ENCODE measurements around the gene SNRNP48. TPM values are rescaled to one million over a fixed set of nuclear protein-coding genes. Genes with fewer than 3 reads are reported as not detected.

SNRNP48 gene
- total RNA-seq, 1 donor from 2014 or later: 9.3 TPM

DNA sequence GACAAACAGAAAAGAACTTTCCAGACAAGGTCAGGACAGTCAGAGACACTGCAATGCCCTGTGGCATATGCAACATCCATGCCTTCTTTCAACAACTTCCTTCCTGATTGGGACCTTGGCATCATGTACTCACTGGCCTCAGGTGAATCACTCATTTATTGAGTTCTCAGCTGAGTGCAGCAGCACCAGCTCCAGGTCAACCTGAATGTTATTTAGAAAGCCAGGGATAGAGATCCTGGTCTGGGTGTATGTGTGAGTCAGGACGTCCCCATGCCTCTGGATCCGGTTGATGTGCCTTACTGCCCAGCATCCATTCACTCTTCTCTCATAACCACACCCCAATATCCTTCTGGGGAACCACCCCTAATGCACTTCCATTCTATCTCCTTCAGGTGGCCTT lies 54.4 kb downstream of the SNRNP48 start:
- intact Hi-C loops (cut with DNase I): no loop called here
- ATAC-seq (no peak), DNase-seq (no peak)
- TF ChIP-seq, protein P1, sequence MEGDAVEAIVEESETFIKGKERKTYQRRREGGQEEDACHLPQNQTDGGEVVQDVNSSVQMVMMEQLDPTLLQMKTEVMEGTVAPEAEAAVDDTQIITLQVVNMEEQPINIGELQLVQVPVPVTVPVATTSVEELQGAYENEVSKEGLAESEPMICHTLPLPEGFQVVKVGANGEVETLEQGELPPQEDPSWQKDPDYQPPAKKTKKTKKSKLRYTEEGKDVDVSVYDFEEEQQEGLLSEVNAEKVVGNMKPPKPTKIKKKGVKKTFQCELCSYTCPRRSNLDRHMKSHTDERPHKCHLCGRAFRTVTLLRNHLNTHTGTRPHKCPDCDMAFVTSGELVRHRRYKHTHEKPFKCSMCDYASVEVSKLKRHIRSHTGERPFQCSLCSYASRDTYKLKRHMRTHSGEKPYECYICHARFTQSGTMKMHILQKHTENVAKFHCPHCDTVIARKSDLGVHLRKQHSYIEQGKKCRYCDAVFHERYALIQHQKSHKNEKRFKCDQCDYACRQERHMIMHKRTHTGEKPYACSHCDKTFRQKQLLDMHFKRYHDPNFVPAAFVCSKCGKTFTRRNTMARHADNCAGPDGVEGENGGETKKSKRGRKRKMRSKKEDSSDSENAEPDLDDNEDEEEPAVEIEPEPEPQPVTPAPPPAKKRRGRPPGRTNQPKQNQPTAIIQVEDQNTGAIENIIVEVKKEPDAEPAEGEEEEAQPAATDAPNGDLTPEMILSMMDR (IDR thresholded peaks at IDR 0.05): no peak
- Histone ChIP-seq H3K27me3 (ENCODE audit: low read depth) (no peaks in the 10 kb centered on the region), H3K36me3 (no peaks in the 10 kb centered on the region), H3K9me3 (no peaks in the 10 kb centered on the region), H3K4me1 (no peaks in the 10 kb centered on the region), H3K4me3 (no peak overlapping the region), H3K27ac (no peak overlapping the region)

DNA sequence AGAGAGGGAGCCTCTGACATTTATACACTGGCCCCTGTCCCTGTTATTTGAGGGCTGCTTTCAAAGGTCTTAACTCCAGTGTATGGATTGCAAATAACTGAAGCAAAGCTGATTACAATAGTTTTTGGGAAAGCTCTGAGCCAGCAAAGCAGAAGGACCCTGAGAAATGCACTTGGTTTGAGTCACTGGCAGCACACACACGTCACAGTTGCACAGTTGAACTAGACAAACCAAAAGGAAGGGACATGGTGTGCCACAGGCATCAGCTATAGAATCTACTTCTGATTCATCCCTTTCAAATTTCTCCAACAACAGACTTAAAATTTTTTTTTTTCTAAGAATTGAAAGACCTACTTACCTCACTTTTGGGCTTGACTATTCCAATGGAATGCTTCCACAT lies 56.4 kb downstream of the SNRNP48 start:
- peaks cover 6% of the 10 kb centered on the region for H3K27me3 ChIP-seq (ENCODE audit: low read depth)
- intact Hi-C loops (cut with DNase I): no loop called here
- no peaks in the 10 kb centered on the region for H3K36me3 ChIP-seq
- no peaks in the 10 kb centered on the region for H3K9me3 ChIP-seq
- no peak overlapping the region for H3K27ac ChIP-seq
- TF ChIP-seq, protein P1 (IDR thresholded peaks at IDR 0.05): no peak
- H3K4me3 ChIP-seq: no peak overlapping the region
- no peak for DNase-seq
- ATAC-seq: no peak
- no peaks in the 10 kb centered on the region for H3K4me1 ChIP-seq

DNA sequence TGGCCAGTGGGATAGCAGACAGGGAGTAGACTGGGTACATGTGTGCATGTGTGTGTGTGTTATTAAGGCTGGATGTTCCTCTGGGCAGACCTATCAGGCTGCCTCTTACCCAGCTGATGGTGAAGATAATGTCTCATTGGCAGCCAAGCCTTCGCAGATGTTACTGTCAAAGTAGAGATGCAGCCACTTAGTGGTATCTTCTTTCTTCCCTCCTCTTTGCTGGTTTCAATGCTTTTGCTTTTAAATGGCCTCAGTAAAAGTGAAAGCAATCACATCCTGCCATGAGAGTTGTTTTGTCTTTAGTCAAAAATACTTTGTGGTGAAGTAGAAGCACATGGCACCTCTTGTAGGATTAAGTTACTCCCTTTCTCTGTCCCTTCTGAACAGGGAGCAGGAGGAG lies 57.5 kb downstream of the SNRNP48 start:
- H3K27me3 ChIP-seq (ENCODE audit: low read depth): peaks cover 6% of the 10 kb centered on the region
- ATAC-seq (no peak), DNase-seq (no peak)
- no peaks in the 10 kb centered on the region for H3K9me3 ChIP-seq
- H3K27ac ChIP-seq: no peak overlapping the region
- no peaks in the 10 kb centered on the region for H3K36me3 ChIP-seq
- H3K4me1 ChIP-seq: no peaks in the 10 kb centered on the region
- TF ChIP-seq, protein P1 (IDR thresholded peaks at IDR 0.05): no peak
- intact Hi-C loops (cut with DNase I): no loop called here
- no peak overlapping the region for H3K4me3 ChIP-seq

DNA sequence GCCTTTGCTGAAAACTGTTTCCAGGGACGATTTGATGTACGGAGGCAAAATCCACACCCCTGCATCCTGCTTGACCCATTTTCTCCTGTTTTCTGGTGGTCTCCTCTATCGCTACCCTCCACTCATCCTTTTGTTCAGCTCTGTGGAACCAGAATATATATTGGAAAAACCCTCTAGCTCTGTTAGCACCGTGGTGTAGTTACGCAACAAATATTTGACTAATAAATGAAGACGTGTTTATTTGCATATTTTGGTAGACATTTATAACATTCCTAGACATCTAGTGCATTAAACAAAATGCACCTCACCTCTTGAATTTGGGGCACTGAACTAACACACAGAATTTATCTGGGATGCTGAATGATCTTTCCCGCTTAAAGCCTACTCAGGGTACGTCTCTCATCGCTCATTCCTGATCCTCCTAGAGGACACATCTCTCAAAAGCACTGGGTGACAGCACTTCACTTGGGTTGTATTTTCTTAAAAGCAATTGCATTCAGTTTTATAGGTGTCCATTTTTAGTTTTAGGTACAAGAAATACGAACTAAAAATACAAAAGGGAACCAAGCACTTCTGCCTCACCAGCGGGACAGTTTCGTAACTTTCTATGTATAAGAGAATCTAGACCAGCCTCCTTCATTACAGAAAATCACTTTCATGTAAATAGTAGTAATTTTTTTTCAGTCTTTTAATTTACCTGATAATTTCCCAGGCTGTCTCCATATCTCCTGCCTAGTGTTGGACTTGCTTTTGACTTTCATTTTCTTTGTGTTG lies 59.2 kb downstream of the SNRNP48 start:
- Histone ChIP-seq H3K4me1 (no peaks in the 10 kb centered on the region), H3K36me3 (no peaks in the 10 kb centered on the region), H3K27me3 (ENCODE audit: low read depth) (peaks cover 6% of the 10 kb centered on the region), H3K9me3 (no peaks in the 10 kb centered on the region), H3K27ac (no peak overlapping the region), H3K4me3 (no peak overlapping the region)
- ATAC-seq (no peak), DNase-seq (no peak)
- intact Hi-C loops (cut with DNase I): no loop called here
- TF ChIP-seq, protein P1 (IDR thresholded peaks at IDR 0.05): no peak

DNA sequence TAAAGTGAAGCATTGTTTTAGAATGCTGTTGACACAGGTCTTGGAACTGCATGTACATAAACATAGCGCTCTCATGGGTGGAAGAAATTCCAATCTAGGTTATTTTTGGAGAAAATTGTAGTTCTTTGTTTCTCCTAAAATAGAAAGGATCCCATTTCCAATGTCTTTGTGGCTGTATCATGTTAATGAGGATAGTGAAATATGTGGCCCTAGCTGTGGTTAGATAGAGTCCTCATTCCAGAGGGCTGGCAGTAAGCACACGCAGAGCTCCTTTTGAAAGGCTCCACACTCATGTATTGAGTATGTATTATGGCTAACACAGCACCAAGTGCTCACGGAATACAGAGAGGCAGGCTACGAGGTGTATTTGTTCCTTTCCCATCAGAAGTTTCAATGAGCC lies 60.9 kb downstream of the SNRNP48 start:
- H3K27ac ChIP-seq: no peak overlapping the region
- H3K36me3 ChIP-seq: no peaks in the 10 kb centered on the region
- intact Hi-C loops (cut with DNase I): no loop called here
- no peak for DNase-seq
- H3K9me3 ChIP-seq: no peaks in the 10 kb centered on the region
- TF ChIP-seq, protein P1 (IDR thresholded peaks at IDR 0.05): no peak
- no peak overlapping the region for H3K4me3 ChIP-seq
- no peaks in the 10 kb centered on the region for H3K4me1 ChIP-seq
- peaks cover 6% of the 10 kb centered on the region for H3K27me3 ChIP-seq (ENCODE audit: low read depth)
- ATAC-seq: no peak
